ENCODE data around the gene IPO13.

Gene IPO13

GRCh38 chr1:43979261-43979527 is 32.4 kb downstream of the IPO13 start:
- no peak for TF ChIP-seq CTCF (conservative IDR thresholded peaks at IDR 0.05; ENCODE audit: low read depth, low read length)
- no peak overlapping the region for H3K4me3 ChIP-seq (IDR thresholded peaks at IDR 0.05; ENCODE audit: insufficient read depth, low read depth, low read length)
- H3K9ac ChIP-seq = peak overlapping the region; percentile 79
- no peaks in the 10 kb centered on the region for H4K20me1 ChIP-seq (ENCODE audit: insufficient read depth)
- H3K36me3 ChIP-seq (ENCODE audit: insufficient read depth) = no peaks in the 10 kb centered on the region
- peak overlapping the region; percentile 22; the same call in 1 of the 2 replicates for H2AFZ ChIP-seq (ENCODE audit: low read depth)
- H3K79me2 ChIP-seq (ENCODE audit: insufficient read depth, low read depth) = peaks cover 44% of the 10 kb centered on the region
- no peaks in the 10 kb centered on the region for H3K27me3 ChIP-seq (ENCODE audit: insufficient read depth, low read depth)
- peaks cover 31% of the 10 kb centered on the region for H3K4me1 ChIP-seq (ENCODE audit: low read depth, poor library complexity, severe bottlenecking)
- H3K4me2 ChIP-seq = no peak overlapping the region
- H3K27ac ChIP-seq = peak overlapping the region; percentile 39

- H3K9ac ChIP-seq = peak overlapping the region; percentile 79
- H3K27ac ChIP-seq = peak overlapping the region; percentile 39
- H3K36me3 ChIP-seq (ENCODE audit: insufficient read depth) = no peaks in the 10 kb centered on the region
- H3K4me3 ChIP-seq (IDR thresholded peaks at IDR 0.05; ENCODE audit: insufficient read depth, low read depth, low read length) = peak overlapping the region; percentile 75
- peak overlapping the region; percentile 22; the same call in 1 of the 2 replicates for H2AFZ ChIP-seq (ENCODE audit: low read depth)
- H3K4me2 ChIP-seq = peak overlapping the region; percentile 83
- no peak for TF ChIP-seq CTCF (conservative IDR thresholded peaks at IDR 0.05; ENCODE audit: low read depth, low read length)
- peaks cover 31% of the 10 kb centered on the region for H3K4me1 ChIP-seq (ENCODE audit: low read depth, poor library complexity, severe bottlenecking)
- H3K79me2 ChIP-seq (ENCODE audit: insufficient read depth, low read depth) = peaks cover 44% of the 10 kb centered on the region
- H3K27me3 ChIP-seq (ENCODE audit: insufficient read depth, low read depth) = no peaks in the 10 kb centered on the region
- no peaks in the 10 kb centered on the region for H4K20me1 ChIP-seq (ENCODE audit: insufficient read depth)
These were observed 32.9 kb downstream of the IPO13 start for GRCh38 chr1:43979528-43980254.

- H3K79me2 ChIP-seq (ENCODE audit: insufficient read depth, low read depth) = peaks cover 38% of the 10 kb centered on the region
- peaks cover 31% of the 10 kb centered on the region for H3K4me1 ChIP-seq (ENCODE audit: low read depth, poor library complexity, severe bottlenecking)
- no peaks in the 10 kb centered on the region for H4K20me1 ChIP-seq (ENCODE audit: insufficient read depth)
- peak overlapping the region; percentile 39; the same call in 1 of the 2 replicates for H3K27ac ChIP-seq
- H3K27me3 ChIP-seq (ENCODE audit: insufficient read depth, low read depth) = no peaks in the 10 kb centered on the region
- no peak overlapping the region for H2AFZ ChIP-seq (ENCODE audit: low read depth)
- no peaks in the 10 kb centered on the region for H3K36me3 ChIP-seq (ENCODE audit: insufficient read depth)
- H3K4me2 ChIP-seq = peak overlapping the region; percentile 83
- H3K9ac ChIP-seq = peak overlapping the region; percentile 79; the same call in 1 of the 2 replicates
- peak overlapping the region; percentile 75 for H3K4me3 ChIP-seq (IDR thresholded peaks at IDR 0.05; ENCODE audit: insufficient read depth, low read depth, low read length)
- no peak for TF ChIP-seq CTCF (conservative IDR thresholded peaks at IDR 0.05; ENCODE audit: low read depth, low read length)
These were observed 33.7 kb downstream of the IPO13 start for GRCh38 chr1:43980255-43981134.

- H3K4me2 ChIP-seq = no peak overlapping the region
- no peaks in the 10 kb centered on the region for H3K27me3 ChIP-seq (ENCODE audit: insufficient read depth, low read depth)
- H3K4me1 ChIP-seq (ENCODE audit: low read depth, poor library complexity, severe bottlenecking) = peaks cover 28% of the 10 kb centered on the region
- no peak for TF ChIP-seq CTCF (conservative IDR thresholded peaks at IDR 0.05; ENCODE audit: low read depth, low read length)
- no peak overlapping the region for H3K27ac ChIP-seq
- H4K20me1 ChIP-seq (ENCODE audit: insufficient read depth) = no peaks in the 10 kb centered on the region
- no peak overlapping the region for H2AFZ ChIP-seq (ENCODE audit: low read depth)
- no peak overlapping the region for H3K4me3 ChIP-seq (IDR thresholded peaks at IDR 0.05; ENCODE audit: insufficient read depth, low read depth, low read length)
- no peak overlapping the region for H3K9ac ChIP-seq
- H3K79me2 ChIP-seq (ENCODE audit: insufficient read depth, low read depth) = peaks cover 32% of the 10 kb centered on the region
- no peaks in the 10 kb centered on the region for H3K36me3 ChIP-seq (ENCODE audit: insufficient read depth)
These were observed 34.4 kb downstream of the IPO13 start for GRCh38 chr1:43981135-43981491.

All from KMS-11 (cell line).